Uterus (tissue), 4 donors: ENCODE data around the gene GALNT6. TPM values are rescaled to one million over a fixed set of nuclear protein-coding genes. Genes with fewer than 3 reads are reported as not detected.

ENCODE experiments used
- DNase-seq, 2 donors: peaks; one replicate each; pipeline ENCODE4 v3.0.0-alpha.2; 2019 to 2020
- H3K27ac ChIP-seq, 2 donors: fragments of 200-600 bp; sonication (generic); 1 replicate in 1 of 2; 2 replicates in 1 of 2; pipeline ENCODE4 v1.5.1; 2016 to 2018
- H3K27me3 ChIP-seq, 2 donors: fragments of 200-600 bp; sonication (generic); one replicate each; pipeline ENCODE4 v1.5.1; 2018 to 2019; ENCODE audit warnings: control low read depth in 1 of 2
- H3K36me3 ChIP-seq, 2 donors: fragments of 200-600 bp; sonication (generic); one replicate each; pipeline ENCODE4 v1.5.1; 2019; ENCODE audit warnings: control low read depth in 1 of 2
- H3K4me1 ChIP-seq, 2 donors: fragments of 200-600 bp; sonication (generic); one replicate each; pipeline ENCODE4 v1.5.1; 2018 to 2019; ENCODE audit warnings: control low read depth in 1 of 2
- H3K4me3 ChIP-seq, 2 donors: fragments of 200-600 bp; sonication (generic); 1 replicate in 1 of 2; 2 replicates in 1 of 2; pipeline ENCODE4 v1.5.1; 2018 to 2019; ENCODE audit warnings: mild to moderate bottlenecking in 1 of 2
- H3K9me3 ChIP-seq, 2 donors: fragments of 200-600 bp; sonication (generic); one replicate each; pipeline ENCODE4 v1.5.1; 2019; ENCODE audit warnings: control low read depth in 1 of 2
- POLR2A ChIP-seq, 2 donors: fragments of 450-650 bp; IDR thresholded peaks; one replicate each; pipeline ENCODE4 v1.6.1; 2016; ENCODE audit warnings: antibody characterized with exemption in 2 of 2, mild to moderate bottlenecking in 1 of 2, moderate library complexity in 1 of 2
- intact Hi-C: fragments of 100-400 bp; cut with DNase I; formaldehyde crosslinking; loops from one replicate; pipeline ENCODE4 v1.15.1; 2023; ENCODE audit warnings: low total_unique reads
- total RNA-seq, 4 donors: library from RNA; depleted of rRNA in 3 of 4; stranded (reverse); fragments of >200 nt in 3 of 4; gene quantifications; one replicate each; pipeline versions ENCODE4 v1.1.0 to v1.2.4, GENCODE V29; 2014 to 2023
- TF ChIP-seq, protein P1 (sequence below), 4 experiments: fragments of 200-600 bp in 2 of 4; fragments of 450-650 bp in 2 of 4; sonication (generic) in 2 of 4; IDR thresholded peaks; one replicate each; pipeline ENCODE4 v1.5.1; 2016 to 2019; ENCODE audit warnings: antibody characterized with exemption in 4 of 4, mild to moderate bottlenecking in 2 of 4, moderate library complexity in 1 of 4
- donor health status: DM: yes; HTN: yes; CAD: no.

The GALNT6 gene
- total RNA-seq, 4 donors from 2014 or later: under 0.01 to 1.3 (median 0.76) TPM; not detected in 1

DNA sequence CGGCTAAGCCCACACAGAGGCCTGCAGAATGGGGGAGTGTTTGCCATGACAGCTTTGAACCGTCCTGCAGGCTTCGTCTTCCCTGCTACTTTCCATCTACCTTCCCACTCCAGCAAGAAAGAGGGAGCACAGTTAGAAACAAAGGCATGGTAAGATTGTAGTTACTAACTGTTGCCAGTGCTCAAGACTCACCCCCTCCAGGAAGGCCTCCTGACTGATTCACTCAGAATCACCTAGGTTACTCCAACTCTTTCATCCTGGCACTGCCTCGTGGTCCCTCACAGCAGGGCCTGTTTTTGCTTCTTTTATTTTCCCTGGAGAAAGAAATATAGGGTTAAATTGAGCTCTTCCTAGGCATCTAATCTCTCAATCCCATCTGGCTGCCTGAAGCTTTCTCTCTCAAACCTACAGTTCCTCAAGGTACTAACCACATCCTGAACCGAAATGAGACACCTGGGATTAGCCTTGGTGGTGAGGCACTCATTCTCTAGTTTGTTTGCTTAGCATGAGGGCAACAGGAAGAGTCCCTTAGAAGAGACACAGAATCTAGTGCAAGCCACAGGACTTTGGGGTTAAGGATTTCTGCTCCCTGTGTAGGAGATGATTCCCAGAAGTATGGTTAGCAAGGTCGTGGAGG is 7.8 kb downstream of the GALNT6 start:
- TF ChIP-seq, protein P1, sequence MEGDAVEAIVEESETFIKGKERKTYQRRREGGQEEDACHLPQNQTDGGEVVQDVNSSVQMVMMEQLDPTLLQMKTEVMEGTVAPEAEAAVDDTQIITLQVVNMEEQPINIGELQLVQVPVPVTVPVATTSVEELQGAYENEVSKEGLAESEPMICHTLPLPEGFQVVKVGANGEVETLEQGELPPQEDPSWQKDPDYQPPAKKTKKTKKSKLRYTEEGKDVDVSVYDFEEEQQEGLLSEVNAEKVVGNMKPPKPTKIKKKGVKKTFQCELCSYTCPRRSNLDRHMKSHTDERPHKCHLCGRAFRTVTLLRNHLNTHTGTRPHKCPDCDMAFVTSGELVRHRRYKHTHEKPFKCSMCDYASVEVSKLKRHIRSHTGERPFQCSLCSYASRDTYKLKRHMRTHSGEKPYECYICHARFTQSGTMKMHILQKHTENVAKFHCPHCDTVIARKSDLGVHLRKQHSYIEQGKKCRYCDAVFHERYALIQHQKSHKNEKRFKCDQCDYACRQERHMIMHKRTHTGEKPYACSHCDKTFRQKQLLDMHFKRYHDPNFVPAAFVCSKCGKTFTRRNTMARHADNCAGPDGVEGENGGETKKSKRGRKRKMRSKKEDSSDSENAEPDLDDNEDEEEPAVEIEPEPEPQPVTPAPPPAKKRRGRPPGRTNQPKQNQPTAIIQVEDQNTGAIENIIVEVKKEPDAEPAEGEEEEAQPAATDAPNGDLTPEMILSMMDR (IDR thresholded peaks at IDR 0.05): no peak
- TF ChIP-seq POLR2A (IDR thresholded peaks at IDR 0.05): no peak
- no peaks in the 10 kb centered on the region for H3K4me1 ChIP-seq
- no peak overlapping the region for H3K27ac ChIP-seq
- intact Hi-C loops: no loop called here
- H3K4me3 ChIP-seq: no peak overlapping the region
- no peaks in the 10 kb centered on the region for H3K36me3 ChIP-seq
- no peak for DNase-seq
- H3K27me3 ChIP-seq: no peaks in the 10 kb centered on the region
- H3K9me3 ChIP-seq: no peaks in the 10 kb centered on the region

DNA sequence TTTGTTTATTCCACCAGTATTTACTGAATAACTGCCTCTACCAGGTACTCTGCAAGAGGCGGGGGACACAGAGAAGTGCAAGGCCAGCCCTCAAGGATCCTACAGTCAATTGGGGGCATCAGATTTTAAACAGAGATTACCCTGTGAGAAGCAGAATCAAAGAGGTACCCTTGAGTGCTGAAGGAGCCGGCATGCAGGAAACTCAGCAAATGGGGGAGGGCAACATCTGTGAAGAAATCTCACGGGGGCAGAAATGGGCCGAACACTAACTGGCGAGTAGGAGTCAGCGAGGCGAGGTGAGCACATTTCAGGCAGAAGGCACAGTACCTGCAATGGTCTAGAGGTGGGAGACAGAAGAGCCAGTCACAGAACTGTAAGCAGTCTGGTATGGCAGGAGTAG is 9.0 kb downstream of the GALNT6 start:
- TF ChIP-seq, protein P1 (IDR thresholded peaks at IDR 0.05): no peak
- Histone ChIP-seq H3K27ac (no peak overlapping the region), H3K9me3 (no peaks in the 10 kb centered on the region), H3K4me1 (no peaks in the 10 kb centered on the region), H3K36me3 (no peaks in the 10 kb centered on the region), H3K4me3 (no peak overlapping the region), H3K27me3 (no peaks in the 10 kb centered on the region)
- intact Hi-C loops: no loop called here
- DNase-seq: no peak

DNA sequence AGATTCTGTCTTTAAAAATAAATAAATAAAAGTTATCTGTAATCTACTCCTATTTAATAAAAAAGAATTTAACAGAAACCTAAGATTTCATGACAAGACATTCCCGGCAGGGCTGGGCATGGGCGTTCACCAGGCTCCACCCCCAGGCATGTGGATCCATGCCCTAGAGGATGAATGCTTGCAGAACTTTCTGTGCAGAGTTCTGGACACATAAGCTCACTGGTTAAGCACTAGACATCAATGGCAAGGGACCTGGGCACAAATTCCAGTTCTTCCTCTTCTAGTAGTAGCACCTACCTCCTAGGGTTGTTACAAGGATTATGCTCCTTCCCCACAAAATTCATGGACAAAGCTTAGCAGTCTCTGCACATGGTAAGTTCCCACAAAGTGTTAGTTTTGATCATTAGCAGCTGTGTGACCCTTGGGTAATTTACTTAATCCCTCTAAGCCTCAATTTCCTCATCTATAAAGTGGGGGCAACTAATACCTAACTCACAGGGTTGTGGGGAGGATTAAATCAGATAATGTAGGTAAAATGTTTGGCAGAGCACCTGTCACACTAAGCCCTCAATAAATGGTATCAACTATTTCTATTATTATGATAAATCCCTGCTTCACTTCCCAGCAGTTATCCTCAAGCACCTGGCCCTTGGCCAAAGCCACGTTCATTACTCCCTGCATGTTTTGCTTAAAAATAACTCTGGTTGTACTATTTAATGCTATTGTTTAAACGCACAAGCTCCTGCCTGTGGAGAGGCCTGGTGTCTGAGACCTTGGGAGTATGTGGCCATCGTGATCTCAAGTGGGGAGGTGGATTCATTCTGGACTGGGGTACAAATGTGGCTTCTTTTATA is 9.8 kb downstream of the GALNT6 start:
- no peaks in the 10 kb centered on the region for H3K4me1 ChIP-seq
- no peak overlapping the region for H3K27ac ChIP-seq

DNA sequence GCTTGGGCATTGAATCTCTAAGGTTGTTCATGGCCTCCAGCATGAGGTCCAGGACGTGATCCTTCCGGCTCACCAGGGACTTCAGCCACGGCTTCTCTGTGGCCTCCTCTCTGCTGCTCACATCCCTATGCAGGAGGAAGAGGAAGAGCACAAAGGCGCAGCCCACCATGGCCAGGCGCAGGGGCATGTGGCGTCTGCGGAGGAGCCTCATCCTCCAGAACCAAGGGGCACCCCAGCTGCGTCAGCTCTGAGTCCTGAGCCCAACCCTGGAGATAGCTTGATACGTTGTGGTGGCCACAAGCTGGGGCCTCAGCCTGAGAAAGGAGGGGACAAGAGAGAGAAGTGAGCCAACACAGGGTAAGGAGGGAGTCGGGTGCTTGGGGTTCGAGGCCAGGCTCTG is 11.6 kb downstream of the GALNT6 start:
- TF ChIP-seq POLR2A (IDR thresholded peaks at IDR 0.05): no peak
- TF ChIP-seq, protein P1 (IDR thresholded peaks at IDR 0.05): no peak

More for the DNA sequence above, 9.8 kb downstream of the GALNT6 start:
- Histone ChIP-seq H3K9me3 (no peaks in the 10 kb centered on the region), H3K36me3 (no peaks in the 10 kb centered on the region), H3K27me3 (no peaks in the 10 kb centered on the region), H3K4me3 (no peak overlapping the region)
- TF ChIP-seq, protein P1 (IDR thresholded peaks at IDR 0.05): no peak
- no peak for TF ChIP-seq POLR2A (IDR thresholded peaks at IDR 0.05)
- DNase-seq: no peak
- intact Hi-C loops: no loop called here

DNA sequence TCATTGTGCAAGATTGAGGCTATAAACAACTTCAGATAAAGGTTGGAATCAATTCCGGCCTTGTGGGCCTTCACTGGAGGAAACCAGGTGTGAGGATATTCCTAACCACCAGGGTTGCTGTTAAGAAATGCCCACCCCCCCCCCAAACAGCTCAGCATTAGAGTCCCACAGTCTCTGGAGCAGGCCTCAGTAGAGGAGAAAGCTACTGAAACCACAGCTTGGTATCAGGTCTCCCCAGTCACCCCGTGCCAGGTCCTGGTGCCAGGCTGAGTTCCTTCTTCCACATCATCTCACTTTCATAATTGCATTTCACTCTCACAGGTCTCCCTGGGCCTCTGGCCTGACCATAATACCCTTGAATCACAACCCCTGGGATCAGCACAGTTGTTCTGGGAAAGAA is 12.5 kb downstream of the GALNT6 start:
- no peaks in the 10 kb centered on the region for H3K4me1 ChIP-seq
- intact Hi-C loops: no loop called here
- H3K9me3 ChIP-seq: no peaks in the 10 kb centered on the region
- H3K27ac ChIP-seq: no peak overlapping the region
- TF ChIP-seq POLR2A (IDR thresholded peaks at IDR 0.05): no peak
- TF ChIP-seq, protein P1 (IDR thresholded peaks at IDR 0.05): no peak
- DNase-seq: no peak
- no peaks in the 10 kb centered on the region for H3K36me3 ChIP-seq
- no peaks in the 10 kb centered on the region for H3K27me3 ChIP-seq
- no peak overlapping the region for H3K4me3 ChIP-seq

More for the DNA sequence above, 11.6 kb downstream of the GALNT6 start:
- Histone ChIP-seq H3K4me3 (no peak overlapping the region), H3K27ac (no peak overlapping the region), H3K4me1 (no peaks in the 10 kb centered on the region), H3K9me3 (no peaks in the 10 kb centered on the region), H3K27me3 (no peaks in the 10 kb centered on the region), H3K36me3 (no peaks in the 10 kb centered on the region)
- no peak for DNase-seq
- intact Hi-C loops: no loop called here
